Neural cell (in vitro differentiated cells): ENCODE measurements around the gene PRKCA. TPM values are rescaled to one million over a fixed set of nuclear protein-coding genes. Genes with fewer than 3 reads are reported as not detected.

Experiments
- H2AFZ ChIP-seq: fragments of 200-600, 300-800 bp; sonication (generic), shearing (Covaris generic); 2 replicates; pipeline ENCODE4 v1.6.0; 2014; ENCODE audit warnings: low read depth, mild to moderate bottlenecking, antibody characterized with exemption, low read length, moderate library complexity
- H3F3A ChIP-seq: fragments of 200-600 bp; shearing (Covaris generic); 2 replicates; pipeline ENCODE4 v1.6.1; 2016; ENCODE audit warnings: mild to moderate bottlenecking, moderate library complexity, mixed read lengths, antibody characterized with exemption, low read length; ENCODE audit not compliant: insufficient read depth, poor library complexity, severe bottlenecking
- H3K27ac ChIP-seq: fragments of 200-600, 300-800 bp; sonication (generic), shearing (Covaris generic); 2 replicates; pipeline ENCODE4 v1.5.1; 2014; ENCODE audit warnings: mild to moderate bottlenecking, low read length, moderate library complexity
- H3K27me3 ChIP-seq: fragments of 300-800, 200-600 bp; sonication (generic), shearing (Covaris generic); 2 replicates; pipeline ENCODE4 v1.6.0; 2014; ENCODE audit warnings: mild to moderate bottlenecking, low read depth, low read length, moderate library complexity; ENCODE audit not compliant: insufficient read depth
- H3K36me3 ChIP-seq: fragments of 300-800, 200-600 bp; sonication (generic), shearing (Covaris generic); 2 replicates; pipeline ENCODE4 v1.5.1; 2014; ENCODE audit warnings: mild to moderate bottlenecking, antibody characterized with exemption, low read length, moderate library complexity; ENCODE audit not compliant: insufficient read depth
- H3K4me2 ChIP-seq: fragments of 300-800, 200-600 bp; sonication (generic), shearing (Covaris generic); 2 replicates; pipeline ENCODE4 v1.6.0; 2014; ENCODE audit warnings: mild to moderate bottlenecking, low read length
- H3K4me3 ChIP-seq: fragments of 300-800, 200-600 bp; sonication (generic), shearing (Covaris generic); 2 replicates; pipeline ENCODE4 v1.5.1; 2014; ENCODE audit warnings: mild to moderate bottlenecking, low read length, moderate library complexity
- H3K79me2 ChIP-seq: fragments of 200-600 bp; shearing (Covaris generic); replicated peaks from 2 replicates; pipeline ENCODE4 v1.6.0; 2014; ENCODE audit warnings: mild to moderate bottlenecking, low read length, moderate library complexity; ENCODE audit not compliant: insufficient read depth
- H3K9ac ChIP-seq: fragments of 300-800, 200-600 bp; sonication (generic), shearing (Covaris generic); 2 replicates; pipeline ENCODE4 v1.6.1; 2016; ENCODE audit warnings: mild to moderate bottlenecking, low read length, mixed read lengths
- H3K9me2 ChIP-seq: fragments of 200-600 bp; shearing (Covaris generic); 2 replicates; pipeline ENCODE4 v1.6.1; 2016; ENCODE audit warnings: mild to moderate bottlenecking, low read length, mixed read lengths; ENCODE audit not compliant: insufficient read depth
- H3K9me3 ChIP-seq: fragments of 200-600, 300-800 bp; sonication (generic), shearing (Covaris generic); 2 replicates; pipeline ENCODE4 v1.6.1; 2016; ENCODE audit warnings: mild to moderate bottlenecking, mixed run types, low read length, moderate library complexity, mixed read lengths
- H4K20me1 ChIP-seq: fragments of 200-600 bp; shearing (Covaris generic); 2 replicates; pipeline ENCODE4 v1.6.1; 2016; ENCODE audit warnings: mild to moderate bottlenecking, mixed run types; ENCODE audit not compliant: insufficient read depth
- EP300 ChIP-seq: fragments of 450-650 bp; conservative IDR thresholded peaks from 2 replicates; pipeline ENCODE4 v1.6.1; 2014; ENCODE audit warnings: antibody characterized with exemption, mild to moderate bottlenecking, moderate library complexity; ENCODE audit not compliant: poor library complexity, severe bottlenecking
- EZH2 ChIP-seq: fragments of 200-600, 300-800 bp; shearing (Covaris generic), sonication (generic); IDR thresholded peaks from 2 replicates; pipeline ENCODE4 v1.6.1; 2014; ENCODE audit warnings: antibody characterized with exemption, low read length, borderline replicate concordance, mild to moderate bottlenecking; ENCODE audit not compliant: insufficient read depth, poor library complexity, severe bottlenecking
- MXI1 ChIP-seq: fragments of 450-650 bp; conservative IDR thresholded peaks from 2 replicates; pipeline ENCODE4 v1.6.1; 2014; ENCODE audit warnings: antibody characterized with exemption, mild to moderate bottlenecking; ENCODE audit not compliant: poor library complexity, severe bottlenecking
- POLR2AphosphoS5 ChIP-seq: IDR thresholded peaks from 2 replicates; pipeline ENCODE4 v1.6.1; 2012
- RAD21 ChIP-seq: fragments of 450-650 bp; conservative IDR thresholded peaks from 2 replicates; pipeline ENCODE4 v1.6.1; 2014; ENCODE audit warnings: antibody characterized with exemption, mild to moderate bottlenecking, moderate library complexity
- SMC3 ChIP-seq: fragments of 450-650 bp; conservative IDR thresholded peaks from 2 replicates; pipeline ENCODE4 v1.6.1; 2014; ENCODE audit warnings: antibody characterized with exemption, mild to moderate bottlenecking, moderate library complexity; ENCODE audit not compliant: poor library complexity
- TAF1 ChIP-seq: IDR thresholded peaks from 2 replicates; pipeline ENCODE4 v1.6.1; 2012; ENCODE audit warnings: low read depth
- polyA plus RNA-seq: library from polyadenylated mRNA; depleted of rRNA; stranded (reverse); fragments of >200 nt; gene quantifications from 2 replicates; pipeline ENCODE4 v1.2.3, GENCODE V29; 2014
- TF ChIP-seq, protein P1 (sequence below): IDR thresholded peaks from 2 replicates; pipeline ENCODE4 v1.6.1; 2012; ENCODE audit warnings: borderline replicate concordance
- TF ChIP-seq, protein P2 (sequence below): fragments of 450-650 bp; IDR thresholded peaks from 2 replicates; pipeline ENCODE4 v1.5.1; 2014; ENCODE audit warnings: antibody characterized with exemption, mild to moderate bottlenecking, moderate library complexity; ENCODE audit not compliant: poor library complexity, severe bottlenecking

Gene PRKCA
- polyA plus RNA-seq, 1 donor from 2014 or later = 5.9 TPM

DNA sequence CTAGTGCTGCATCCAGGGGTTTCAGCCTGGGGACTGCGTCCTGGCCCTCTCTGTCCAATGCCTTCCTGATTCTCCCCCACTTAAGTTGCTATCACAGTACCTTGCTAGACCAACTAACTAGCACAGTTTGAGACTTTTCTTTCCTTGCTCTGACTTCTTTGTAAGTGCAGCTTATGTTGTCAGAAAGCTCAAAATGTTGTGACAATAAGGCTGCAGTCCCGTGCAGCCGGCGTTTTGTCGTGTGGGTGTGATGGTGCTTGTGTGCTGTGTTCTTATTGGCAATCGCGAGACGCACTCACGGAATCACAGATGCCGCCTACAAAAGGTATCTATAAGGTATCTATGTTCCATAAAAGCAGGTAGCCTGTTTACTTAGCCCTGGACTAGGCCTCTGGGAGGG, 132.8 kb downstream of the PRKCA start:
- no peak overlapping the region for H3K9ac ChIP-seq
- no peak overlapping the region for H2AFZ ChIP-seq
- TF ChIP-seq POLR2AphosphoS5 = peak; percentile 92
- TF ChIP-seq MXI1 = no peak
- peak; percentile 92 for TF ChIP-seq EP300
- TF ChIP-seq, protein P1, sequence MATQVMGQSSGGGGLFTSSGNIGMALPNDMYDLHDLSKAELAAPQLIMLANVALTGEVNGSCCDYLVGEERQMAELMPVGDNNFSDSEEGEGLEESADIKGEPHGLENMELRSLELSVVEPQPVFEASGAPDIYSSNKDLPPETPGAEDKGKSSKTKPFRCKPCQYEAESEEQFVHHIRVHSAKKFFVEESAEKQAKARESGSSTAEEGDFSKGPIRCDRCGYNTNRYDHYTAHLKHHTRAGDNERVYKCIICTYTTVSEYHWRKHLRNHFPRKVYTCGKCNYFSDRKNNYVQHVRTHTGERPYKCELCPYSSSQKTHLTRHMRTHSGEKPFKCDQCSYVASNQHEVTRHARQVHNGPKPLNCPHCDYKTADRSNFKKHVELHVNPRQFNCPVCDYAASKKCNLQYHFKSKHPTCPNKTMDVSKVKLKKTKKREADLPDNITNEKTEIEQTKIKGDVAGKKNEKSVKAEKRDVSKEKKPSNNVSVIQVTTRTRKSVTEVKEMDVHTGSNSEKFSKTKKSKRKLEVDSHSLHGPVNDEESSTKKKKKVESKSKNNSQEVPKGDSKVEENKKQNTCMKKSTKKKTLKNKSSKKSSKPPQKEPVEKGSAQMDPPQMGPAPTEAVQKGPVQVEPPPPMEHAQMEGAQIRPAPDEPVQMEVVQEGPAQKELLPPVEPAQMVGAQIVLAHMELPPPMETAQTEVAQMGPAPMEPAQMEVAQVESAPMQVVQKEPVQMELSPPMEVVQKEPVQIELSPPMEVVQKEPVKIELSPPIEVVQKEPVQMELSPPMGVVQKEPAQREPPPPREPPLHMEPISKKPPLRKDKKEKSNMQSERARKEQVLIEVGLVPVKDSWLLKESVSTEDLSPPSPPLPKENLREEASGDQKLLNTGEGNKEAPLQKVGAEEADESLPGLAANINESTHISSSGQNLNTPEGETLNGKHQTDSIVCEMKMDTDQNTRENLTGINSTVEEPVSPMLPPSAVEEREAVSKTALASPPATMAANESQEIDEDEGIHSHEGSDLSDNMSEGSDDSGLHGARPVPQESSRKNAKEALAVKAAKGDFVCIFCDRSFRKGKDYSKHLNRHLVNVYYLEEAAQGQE = peak; percentile 54
- TF ChIP-seq RAD21 = no peak
- TF ChIP-seq EZH2 = no peak
- no peaks in the 10 kb centered on the region for H4K20me1 ChIP-seq
- H3K9me2 ChIP-seq = no peaks in the 10 kb centered on the region
- no peak overlapping the region for H3K4me2 ChIP-seq
- no peak overlapping the region for H3K4me3 ChIP-seq
- no peaks in the 10 kb centered on the region for H3K36me3 ChIP-seq
- H3F3A ChIP-seq = no peaks in the 10 kb centered on the region
- H3K79me2 ChIP-seq = no peaks in the 10 kb centered on the region
- H3K9me3 ChIP-seq = no peaks in the 10 kb centered on the region
- no peaks in the 10 kb centered on the region for H3K27me3 ChIP-seq
- H3K27ac ChIP-seq = no peak overlapping the region

DNA sequence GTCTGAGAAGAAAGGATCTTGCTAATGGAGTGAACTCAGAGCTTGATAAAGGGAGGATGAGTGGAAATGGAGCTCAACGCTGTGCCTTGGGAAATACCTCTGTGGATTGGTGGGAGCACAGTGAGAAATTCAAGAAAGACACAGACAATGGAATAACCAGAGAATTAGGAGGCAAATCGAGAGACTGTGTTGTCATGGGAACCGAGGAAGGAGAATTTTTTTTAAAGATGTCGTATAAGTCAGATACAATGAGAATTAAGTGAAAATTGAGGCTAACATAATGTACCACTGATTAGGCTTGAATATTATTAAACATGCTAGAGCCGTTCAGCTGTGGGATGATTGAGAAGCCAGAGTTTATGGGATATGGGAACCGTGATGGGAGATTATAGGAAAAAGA, 134.2 kb downstream of the PRKCA start:
- H3K79me2 ChIP-seq = no peaks in the 10 kb centered on the region
- H3K9ac ChIP-seq = no peak overlapping the region
- TF ChIP-seq EP300 (no peak), EZH2 (no peak), TAF1 (no peak), RAD21 (no peak), SMC3 (no peak), POLR2AphosphoS5 (no peak), MXI1 (no peak)
- TF ChIP-seq, protein P1 = no peak
- TF ChIP-seq, protein P2, sequence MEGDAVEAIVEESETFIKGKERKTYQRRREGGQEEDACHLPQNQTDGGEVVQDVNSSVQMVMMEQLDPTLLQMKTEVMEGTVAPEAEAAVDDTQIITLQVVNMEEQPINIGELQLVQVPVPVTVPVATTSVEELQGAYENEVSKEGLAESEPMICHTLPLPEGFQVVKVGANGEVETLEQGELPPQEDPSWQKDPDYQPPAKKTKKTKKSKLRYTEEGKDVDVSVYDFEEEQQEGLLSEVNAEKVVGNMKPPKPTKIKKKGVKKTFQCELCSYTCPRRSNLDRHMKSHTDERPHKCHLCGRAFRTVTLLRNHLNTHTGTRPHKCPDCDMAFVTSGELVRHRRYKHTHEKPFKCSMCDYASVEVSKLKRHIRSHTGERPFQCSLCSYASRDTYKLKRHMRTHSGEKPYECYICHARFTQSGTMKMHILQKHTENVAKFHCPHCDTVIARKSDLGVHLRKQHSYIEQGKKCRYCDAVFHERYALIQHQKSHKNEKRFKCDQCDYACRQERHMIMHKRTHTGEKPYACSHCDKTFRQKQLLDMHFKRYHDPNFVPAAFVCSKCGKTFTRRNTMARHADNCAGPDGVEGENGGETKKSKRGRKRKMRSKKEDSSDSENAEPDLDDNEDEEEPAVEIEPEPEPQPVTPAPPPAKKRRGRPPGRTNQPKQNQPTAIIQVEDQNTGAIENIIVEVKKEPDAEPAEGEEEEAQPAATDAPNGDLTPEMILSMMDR = no peak
- H3F3A ChIP-seq = no peaks in the 10 kb centered on the region
- H3K9me3 ChIP-seq = no peaks in the 10 kb centered on the region
- no peak overlapping the region for H3K4me2 ChIP-seq
- no peaks in the 10 kb centered on the region for H4K20me1 ChIP-seq
- no peak overlapping the region for H3K27ac ChIP-seq
- H2AFZ ChIP-seq = no peak overlapping the region
- H3K4me3 ChIP-seq = no peak overlapping the region
- no peaks in the 10 kb centered on the region for H3K36me3 ChIP-seq
- H3K9me2 ChIP-seq = no peaks in the 10 kb centered on the region
- H3K27me3 ChIP-seq = no peaks in the 10 kb centered on the region
